Esophagus squamous epithelium (tissue), 5 donors: ENCODE data around the gene OPCML. TPM values are rescaled to one million over a fixed set of nuclear protein-coding genes. Genes with fewer than 3 reads are reported as not detected.

Experiments
- DNase-seq: peaks from one replicate; lab custom pipeline; 2025; lab: John Stamatoyannopoulos, UW
- H3K27ac ChIP-seq, 4 donors: fragments of 200-600 bp; sonication (generic); one replicate each; pipeline ENCODE4 v1.5.1; 2016 to 2019; ENCODE audit warnings: mild to moderate bottlenecking in 1 of 4
- H3K27me3 ChIP-seq, 4 donors: fragments of 200-600 bp; sonication (generic); 1 replicate in 3 of 4; 2 replicates in 1 of 4; pipeline versions ENCODE4 v1.5.1 to v1.6.0; 2017 to 2021; ENCODE audit warnings: antibody characterized with exemption in 1 of 4
- H3K36me3 ChIP-seq, 3 donors: fragments of 200-600 bp; sonication (generic); one replicate each; pipeline ENCODE4 v1.5.1; 2016 to 2019
- H3K4me1 ChIP-seq, 3 donors: fragments of 200-600 bp; sonication (generic); one replicate each; pipeline ENCODE4 v1.5.1; 2017 to 2019
- H3K4me3 ChIP-seq, 4 donors: fragments of 200-600 bp; sonication (generic); 1 replicate in 3 of 4; 2 replicates in 1 of 4; pipeline ENCODE4 v1.5.1; 2016 to 2019; ENCODE audit warnings: mild to moderate bottlenecking in 2 of 4, moderate library complexity in 1 of 4
- H3K9me3 ChIP-seq, 3 donors: fragments of 200-600 bp; sonication (generic); one replicate each; pipeline ENCODE4 v1.5.1; 2016 to 2019
- POLR2A ChIP-seq, 4 donors: fragments of 450-650 bp; IDR thresholded peaks; one replicate each; pipeline ENCODE4 v1.6.1; 2017; ENCODE audit warnings: antibody characterized with exemption in 4 of 4, mild to moderate bottlenecking in 4 of 4, moderate library complexity in 3 of 4
- WGBS, 2 donors: methylation state at CpG; one replicate each; pipeline ENCODE4 v1.1.5; 2018; 5-methylcytosine and 5-hydroxymethylcytosine counted together
- intact Hi-C: fragments of 100-400 bp; cut with DNase I; formaldehyde crosslinking; loops from one replicate; pipeline ENCODE4 v1.15.0; 2022
- total RNA-seq, 4 donors: library from RNA; depleted of rRNA; stranded (reverse); fragments of >200 nt; gene quantifications; one replicate each; pipeline ENCODE4 v1.1.0, GENCODE V29; 2016
- TF ChIP-seq, protein P1 (sequence below), 6 experiments: fragments of 450-650 bp in 4 of 6; fragments of 200-600 bp in 2 of 6; sonication (generic) in 2 of 6; IDR thresholded peaks; one replicate each; pipeline ENCODE4 v1.5.1; 2016 to 2019; ENCODE audit warnings: antibody characterized with exemption in 6 of 6, mild to moderate bottlenecking in 4 of 6, moderate library complexity in 4 of 6
- donor health status: DM: yes; HTN: yes; CAD: no.

Gene OPCML
- total RNA-seq, 4 donors from 2014 or later: under 0.01 TPM; not detected in 3

DNA sequence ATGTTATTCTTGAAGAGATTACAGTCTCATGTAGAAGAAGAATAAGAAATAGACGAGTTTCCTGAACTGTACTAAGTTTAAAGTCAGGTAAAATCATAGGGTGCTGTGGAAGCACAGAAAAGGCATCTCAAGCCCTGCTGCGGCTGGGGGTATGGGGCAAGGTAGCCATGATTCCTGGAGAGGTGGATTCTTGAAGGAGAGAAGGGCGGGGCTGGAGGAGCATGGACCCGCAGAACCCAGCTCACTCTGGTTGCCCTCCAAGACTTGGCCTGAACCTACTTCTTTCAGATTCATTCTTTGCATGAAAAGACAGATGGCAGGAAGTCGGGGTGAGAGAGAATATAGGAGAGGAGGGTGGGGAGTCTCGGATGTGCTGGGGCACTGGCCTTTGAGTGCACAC, 57.8 kb downstream of the OPCML start:
- 56 to 58% methylated on average over 6 of the region's 6 CpGs for WGBS, 2 donors
- Histone ChIP-seq H3K9me3 (no peaks in the 10 kb centered on the region), H3K4me1 (peaks cover 0 to 10% (median 0%) of the 10 kb centered on the region in 3 donors), H3K4me3 (no peak overlapping the region), H3K36me3 (no peaks in the 10 kb centered on the region), H3K27ac (no peak overlapping the region), H3K27me3 (no peaks in the 10 kb centered on the region)
- no peak for TF ChIP-seq POLR2A (IDR thresholded peaks at IDR 0.05)
- TF ChIP-seq, protein P1, sequence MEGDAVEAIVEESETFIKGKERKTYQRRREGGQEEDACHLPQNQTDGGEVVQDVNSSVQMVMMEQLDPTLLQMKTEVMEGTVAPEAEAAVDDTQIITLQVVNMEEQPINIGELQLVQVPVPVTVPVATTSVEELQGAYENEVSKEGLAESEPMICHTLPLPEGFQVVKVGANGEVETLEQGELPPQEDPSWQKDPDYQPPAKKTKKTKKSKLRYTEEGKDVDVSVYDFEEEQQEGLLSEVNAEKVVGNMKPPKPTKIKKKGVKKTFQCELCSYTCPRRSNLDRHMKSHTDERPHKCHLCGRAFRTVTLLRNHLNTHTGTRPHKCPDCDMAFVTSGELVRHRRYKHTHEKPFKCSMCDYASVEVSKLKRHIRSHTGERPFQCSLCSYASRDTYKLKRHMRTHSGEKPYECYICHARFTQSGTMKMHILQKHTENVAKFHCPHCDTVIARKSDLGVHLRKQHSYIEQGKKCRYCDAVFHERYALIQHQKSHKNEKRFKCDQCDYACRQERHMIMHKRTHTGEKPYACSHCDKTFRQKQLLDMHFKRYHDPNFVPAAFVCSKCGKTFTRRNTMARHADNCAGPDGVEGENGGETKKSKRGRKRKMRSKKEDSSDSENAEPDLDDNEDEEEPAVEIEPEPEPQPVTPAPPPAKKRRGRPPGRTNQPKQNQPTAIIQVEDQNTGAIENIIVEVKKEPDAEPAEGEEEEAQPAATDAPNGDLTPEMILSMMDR (IDR thresholded peaks at IDR 0.05): no peak
- intact Hi-C loops: no loop called here
- no peak for DNase-seq

DNA sequence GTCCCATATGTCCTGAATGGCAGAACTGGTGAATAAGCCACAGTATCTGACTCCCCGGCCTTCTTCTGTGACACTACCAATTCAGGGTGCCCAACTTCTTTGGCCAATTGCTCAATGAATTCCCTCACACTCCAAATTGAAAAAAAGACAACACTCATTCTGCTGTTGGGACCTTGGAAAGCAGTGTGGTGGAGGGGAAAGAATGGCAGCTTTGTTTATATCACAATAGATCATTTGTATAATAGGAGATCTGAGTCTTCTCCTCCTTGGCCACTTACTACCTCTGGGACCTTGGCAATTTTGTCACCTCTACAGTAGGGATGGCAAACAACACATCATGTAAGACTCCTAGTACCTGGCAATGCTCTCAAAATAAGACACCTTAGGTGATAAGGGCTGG, 64.6 kb downstream of the OPCML start:
- Histone ChIP-seq H3K27ac (no peak overlapping the region), H3K4me1 (no peaks in the 10 kb centered on the region), H3K36me3 (no peaks in the 10 kb centered on the region), H3K27me3 (no peaks in the 10 kb centered on the region), H3K9me3 (no peaks in the 10 kb centered on the region), H3K4me3 (no peak overlapping the region)
- 38 to 81% methylated on average over 1 of the region's 1 CpG for WGBS, 2 donors
- intact Hi-C loops: no loop called here
- no peak for DNase-seq
- TF ChIP-seq POLR2A (IDR thresholded peaks at IDR 0.05): no peak
- TF ChIP-seq, protein P1 (IDR thresholded peaks at IDR 0.05): no peak

DNA sequence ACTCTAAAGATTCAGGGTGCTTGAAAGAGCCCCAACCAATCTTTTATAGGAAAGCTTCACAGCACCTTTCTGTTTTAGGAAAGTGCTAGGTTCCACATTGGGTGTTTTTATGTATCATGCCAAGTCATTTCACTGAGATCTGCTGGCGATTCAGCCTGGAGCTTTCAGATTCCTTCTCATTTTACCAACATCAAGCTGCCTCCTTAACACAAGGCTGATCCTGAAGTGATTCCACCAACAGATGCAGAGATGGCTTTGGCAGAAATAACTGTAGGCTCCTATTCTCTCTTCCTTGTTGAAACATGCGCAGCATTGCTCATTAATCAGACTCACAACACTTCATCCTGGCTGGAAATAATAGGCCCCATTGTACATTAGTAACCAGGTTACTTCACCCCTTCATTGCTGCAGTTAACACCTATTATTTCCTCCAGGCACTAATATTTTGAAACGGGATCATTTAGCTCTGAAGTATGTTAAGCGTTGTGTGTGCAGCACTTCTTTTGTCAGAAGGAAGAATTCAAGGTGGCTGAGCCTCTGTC, 89.0 kb downstream of the OPCML start:
- DNase-seq: no peak

DNA sequence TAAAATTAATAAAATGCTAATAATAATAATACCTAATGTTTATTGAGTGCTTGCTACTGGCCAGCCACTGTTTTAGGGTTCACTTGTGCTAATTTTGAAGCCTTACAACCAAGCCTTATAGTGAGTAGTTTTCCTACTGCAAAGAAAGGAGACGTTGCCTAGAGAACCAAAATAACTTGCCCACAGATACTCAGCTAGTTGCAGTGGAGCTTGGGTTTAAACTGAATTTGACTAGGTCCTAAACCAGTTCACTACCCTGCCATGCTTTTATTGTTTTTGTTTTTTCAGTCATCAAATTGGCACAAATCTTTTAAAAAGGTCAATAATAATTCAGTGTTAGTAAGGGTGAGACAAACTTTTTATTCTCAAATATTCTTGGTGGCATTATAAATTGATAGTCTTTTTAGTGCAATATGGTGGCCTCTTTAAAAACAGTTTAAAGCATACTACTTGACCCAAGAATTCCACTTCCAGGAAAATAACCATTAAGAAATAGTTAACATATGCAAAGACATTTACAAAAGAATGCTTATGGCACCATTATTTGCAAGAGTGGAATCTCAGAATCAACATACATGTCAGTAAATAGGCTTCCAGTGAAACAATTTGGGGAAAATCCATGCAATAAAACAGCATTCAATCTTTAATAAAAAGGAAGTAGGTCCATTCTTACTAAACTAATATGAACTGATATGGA, 90.2 kb downstream of the OPCML start:
- WGBS, 2 donors: 58 to 67% methylated on average over 1 of the region's 1 CpG
- Histone ChIP-seq H3K27me3 (no peaks in the 10 kb centered on the region), H3K4me3 (no peak overlapping the region), H3K27ac (no peak overlapping the region), H3K9me3 (no peaks in the 10 kb centered on the region), H3K4me1 (peaks cover 0 to 13% (median 0%) of the 10 kb centered on the region in 3 donors), H3K36me3 (no peaks in the 10 kb centered on the region)
- TF ChIP-seq, protein P1 (IDR thresholded peaks at IDR 0.05): no peak
- TF ChIP-seq POLR2A (IDR thresholded peaks at IDR 0.05): no peak
- intact Hi-C loops: no loop called here
- DNase-seq: no peak

More for the DNA sequence above, 89.0 kb downstream of the OPCML start:
- Histone ChIP-seq H3K4me1 (peaks cover 0 to 13% (median 0%) of the 10 kb centered on the region in 3 donors), H3K9me3 (no peaks in the 10 kb centered on the region), H3K36me3 (no peaks in the 10 kb centered on the region), H3K4me3 (no peak overlapping the region), H3K27ac (peak overlapping the region in 1 of 4 donors; percentile 13), H3K27me3 (no peaks in the 10 kb centered on the region)
- intact Hi-C loops: no loop called here
- 33 to 38% methylated on average over 4 of the region's 4 CpGs for WGBS, 2 donors
- TF ChIP-seq, protein P1 (IDR thresholded peaks at IDR 0.05): no peak
- TF ChIP-seq POLR2A (IDR thresholded peaks at IDR 0.05): no peak

DNA sequence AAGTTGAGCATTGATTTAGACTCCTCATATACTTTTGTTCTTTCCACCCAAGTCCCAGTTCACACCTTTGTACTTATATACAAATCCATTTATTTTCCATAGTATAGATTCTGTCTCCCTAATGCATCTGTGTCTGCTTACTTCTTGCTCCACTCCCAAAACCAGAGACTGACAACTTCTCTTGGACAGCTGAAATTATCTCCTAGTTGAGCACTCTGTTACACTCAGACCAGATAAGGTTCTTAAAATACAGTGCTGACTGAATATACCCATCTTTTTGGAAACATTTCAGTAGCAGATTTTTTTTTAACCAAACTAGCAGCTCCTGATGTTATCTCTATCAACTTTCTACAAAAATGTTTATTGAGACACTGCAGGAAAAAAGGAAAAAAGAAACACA, 106.3 kb downstream of the OPCML start:
- DNase-seq: no peak
- Histone ChIP-seq H3K9me3 (no peaks in the 10 kb centered on the region), H3K27ac (no peak overlapping the region), H3K27me3 (no peaks in the 10 kb centered on the region), H3K4me1 (no peaks in the 10 kb centered on the region), H3K4me3 (no peak overlapping the region), H3K36me3 (no peaks in the 10 kb centered on the region)
- intact Hi-C loops: no loop called here
- TF ChIP-seq POLR2A (IDR thresholded peaks at IDR 0.05): no peak
- TF ChIP-seq, protein P1 (IDR thresholded peaks at IDR 0.05): no peak
